GM23338 (cell line): Measurements from ENCODE around the gene SLC24A4. TPM values are rescaled to one million over a fixed set of nuclear protein-coding genes. Genes with fewer than 3 reads are reported as not detected.

ENCODE experiments used
- ATAC-seq: fragments of 200-7000 bp; cut with Tn5 transposase; 3 replicates; pipeline ENCODE4 v1.9.1; 2020
- DNase-seq: peaks from one replicate; pipeline ENCODE4 v3.0.0-alpha.2; 2015; ENCODE audit warnings: low spot score
- H2AFZ ChIP-seq: fragments of 200-600 bp; sonication (generic); 2 replicates; pipeline ENCODE4 v1.8.0; 2016; ENCODE audit warnings: antibody characterized with exemption, mild to moderate bottlenecking, moderate library complexity
- H3F3A ChIP-seq: fragments of 200-600 bp; sonication (generic); replicated peaks from 2 replicates; pipeline ENCODE4 v1.8.0; 2017; ENCODE audit warnings: antibody characterized with exemption, mixed run types, low read depth
- H3K27ac ChIP-seq: fragments of 200-600 bp; sonication (generic); 2 replicates; pipeline ENCODE4 v1.6.1; 2016; ENCODE audit warnings: low read depth
- H3K27me3 ChIP-seq: fragments of 200-600 bp; sonication (generic); 2 replicates; pipeline ENCODE4 v1.8.0; 2016; ENCODE audit warnings: mild to moderate bottlenecking, mixed run types, moderate library complexity; ENCODE audit not compliant: insufficient read depth
- H3K36me3 ChIP-seq: fragments of 200-600 bp; sonication (generic); 2 replicates; pipeline ENCODE4 v1.8.0; 2016; ENCODE audit warnings: mild to moderate bottlenecking; ENCODE audit not compliant: insufficient read depth
- H3K4me1 ChIP-seq: fragments of 200-600 bp; sonication (generic); 2 replicates; pipeline ENCODE4 v1.8.0; 2016; ENCODE audit warnings: mild to moderate bottlenecking, moderate library complexity; ENCODE audit not compliant: insufficient read depth
- H3K4me2 ChIP-seq: fragments of 200-600 bp; sonication (generic); 2 replicates; pipeline ENCODE4 v1.7.1; 2017; ENCODE audit warnings: mixed run types
- H3K4me3 ChIP-seq: fragments of 200-600 bp; sonication (generic); 2 replicates; pipeline ENCODE4 v1.6.1; 2016; ENCODE audit warnings: mixed run types
- H3K79me2 ChIP-seq: fragments of 200-600 bp; sonication (generic); replicated peaks from 2 replicates; pipeline ENCODE4 v1.8.0; 2017; ENCODE audit warnings: mild to moderate bottlenecking; ENCODE audit not compliant: insufficient read depth
- H3K9me2 ChIP-seq: fragments of 200-600 bp; sonication (generic); 2 replicates; pipeline ENCODE4 v1.8.0; 2017; ENCODE audit not compliant: insufficient read depth
- H4K20me1 ChIP-seq: fragments of 200-600 bp; sonication (generic); replicated peaks from 2 replicates; pipeline ENCODE4 v1.8.0; 2017; ENCODE audit warnings: mild to moderate bottlenecking; ENCODE audit not compliant: insufficient read depth
- H3K27ac Mint-ChIP-seq: 2 replicates; pipeline ENCODE4 v1.8.0; 2020; ENCODE audit warnings: inconsistent platforms, mild to moderate bottlenecking, moderate library complexity, mixed read lengths
- H3K27me3 Mint-ChIP-seq: 3 replicates; pipeline ENCODE4 v1.8.0; 2022; ENCODE audit warnings: low read depth, mild to moderate bottlenecking, moderate library complexity, mixed read lengths, inconsistent platforms; ENCODE audit not compliant: insufficient read depth, poor library complexity
- H3K36me3 Mint-ChIP-seq: 3 replicates; pipeline ENCODE4 v1.8.0; 2021; ENCODE audit warnings: low read depth, mild to moderate bottlenecking, inconsistent platforms, moderate library complexity, mixed read lengths
- H3K4me1 Mint-ChIP-seq: 3 replicates; pipeline ENCODE4 v1.8.0; 2020; ENCODE audit warnings: mild to moderate bottlenecking, inconsistent platforms, mixed read lengths
- H3K4me3 Mint-ChIP-seq: 3 replicates; pipeline ENCODE4 v1.8.0; 2021; ENCODE audit warnings: moderate library complexity, mild to moderate bottlenecking, inconsistent platforms, mixed read lengths
- H3K9me3 Mint-ChIP-seq: 3 replicates; pipeline ENCODE4 v1.8.0; 2020; ENCODE audit warnings: moderate library complexity, mild to moderate bottlenecking, inconsistent platforms, mixed read lengths
- CREB1 ChIP-seq: fragments of 250-450 bp; sonication (Bioruptor Pico); IDR thresholded peaks from 2 replicates; pipeline ENCODE4 v1.5.0; 2020; ENCODE audit warnings: low read depth, mild to moderate bottlenecking, moderate library complexity
- ETS1 ChIP-seq: IDR thresholded peaks from 2 replicates; pipeline ENCODE4 v1.6.1; 2016; ENCODE audit warnings: antibody characterized with exemption
- EZH2 ChIP-seq: fragments of 200-600 bp; sonication (generic); IDR thresholded peaks from one replicate; pipeline ENCODE4 v1.8.0; 2017; ENCODE audit warnings: antibody characterized with exemption, mild to moderate bottlenecking, low read depth; ENCODE audit not compliant: unreplicated experiment
- JUNB ChIP-seq: IDR thresholded peaks from one replicate; pipeline ENCODE4 v1.6.1; 2016; ENCODE audit warnings: antibody characterized with exemption; ENCODE audit not compliant: unreplicated experiment
- NANOG ChIP-seq: IDR thresholded peaks from 2 replicates; pipeline ENCODE4 v1.6.1; 2016; ENCODE audit warnings: antibody characterized with exemption, borderline replicate concordance
- ZNF331 ChIP-seq: fragments of 250-450 bp; sonication (Bioruptor Pico); IDR thresholded peaks from 2 replicates; pipeline ENCODE4 v1.5.0; 2020; ENCODE audit warnings: low read depth, mild to moderate bottlenecking, moderate library complexity
- ZNF462 ChIP-seq: fragments of 250-450 bp; sonication (Bioruptor Pico); IDR thresholded peaks from 2 replicates; pipeline ENCODE4 v1.5.0; 2020; ENCODE audit warnings: mild to moderate bottlenecking, moderate library complexity
- polyA plus RNA-seq: library from polyadenylated mRNA; unstranded; fragments of >200 nt; fragmentation: Nextera tagmentation; extraction: Ambion mirVana; gene quantifications from 2 replicates; pipeline ENCODE4 v1.2.1, GENCODE V29; 2016
- total RNA-seq: library from RNA; depleted of rRNA; stranded (reverse); fragments of >200 nt; shearing (Covaris generic); gene quantifications from 2 replicates; pipeline ENCODE4 v1.2.3, GENCODE V29; 2014
- TF ChIP-seq, protein P1 (sequence below): IDR thresholded peaks from one replicate; pipeline ENCODE4 v1.6.1; 2018; ENCODE audit warnings: antibody characterized with exemption; ENCODE audit not compliant: unreplicated experiment
- TF ChIP-seq, protein P2 (sequence below), 2 experiments: fragments of 200-600 bp in 1 of 2; sonication (generic) in 1 of 2; conservative IDR thresholded peaks; 2 replicates each; pipeline versions ENCODE4 v1.5.1 to v1.6.1; 2016 to 2017; ENCODE audit warnings: antibody characterized with exemption in 2 of 2, low read depth in 2 of 2, mild to moderate bottlenecking in 2 of 2, moderate library complexity in 1 of 2

SLC24A4 gene
- total and polyA plus RNA-seq, 2 experiments from 2014 or later, result 0.06 to 0.38 TPM

- no peak overlapping the region for H3K4me2 ChIP-seq
- H3K27ac Mint-ChIP-seq, result no peak overlapping the region
- no peaks in the 10 kb centered on the region for H3K79me2 ChIP-seq
- H3K36me3 ChIP-seq, result no peaks in the 10 kb centered on the region; the same call in 1 of the 2 replicates
- no peaks in the 10 kb centered on the region for H3F3A ChIP-seq
- no peak overlapping the region; the same call in 2 of the 3 replicates for H3K4me3 Mint-ChIP-seq
- no peak overlapping the region for H2AFZ ChIP-seq
- H4K20me1 ChIP-seq, result no peaks in the 10 kb centered on the region
- H3K27me3 Mint-ChIP-seq, result peaks cover 5% of the 10 kb centered on the region
- no peaks in the 10 kb centered on the region for H3K27me3 ChIP-seq
- H3K4me1 Mint-ChIP-seq, result peaks cover 28% of the 10 kb centered on the region
- TF ChIP-seq JUNB, result no peak
- no peak for TF ChIP-seq NANOG
- no peak for TF ChIP-seq ETS1
- TF ChIP-seq CREB1, result no peak
- TF ChIP-seq, protein P1, sequence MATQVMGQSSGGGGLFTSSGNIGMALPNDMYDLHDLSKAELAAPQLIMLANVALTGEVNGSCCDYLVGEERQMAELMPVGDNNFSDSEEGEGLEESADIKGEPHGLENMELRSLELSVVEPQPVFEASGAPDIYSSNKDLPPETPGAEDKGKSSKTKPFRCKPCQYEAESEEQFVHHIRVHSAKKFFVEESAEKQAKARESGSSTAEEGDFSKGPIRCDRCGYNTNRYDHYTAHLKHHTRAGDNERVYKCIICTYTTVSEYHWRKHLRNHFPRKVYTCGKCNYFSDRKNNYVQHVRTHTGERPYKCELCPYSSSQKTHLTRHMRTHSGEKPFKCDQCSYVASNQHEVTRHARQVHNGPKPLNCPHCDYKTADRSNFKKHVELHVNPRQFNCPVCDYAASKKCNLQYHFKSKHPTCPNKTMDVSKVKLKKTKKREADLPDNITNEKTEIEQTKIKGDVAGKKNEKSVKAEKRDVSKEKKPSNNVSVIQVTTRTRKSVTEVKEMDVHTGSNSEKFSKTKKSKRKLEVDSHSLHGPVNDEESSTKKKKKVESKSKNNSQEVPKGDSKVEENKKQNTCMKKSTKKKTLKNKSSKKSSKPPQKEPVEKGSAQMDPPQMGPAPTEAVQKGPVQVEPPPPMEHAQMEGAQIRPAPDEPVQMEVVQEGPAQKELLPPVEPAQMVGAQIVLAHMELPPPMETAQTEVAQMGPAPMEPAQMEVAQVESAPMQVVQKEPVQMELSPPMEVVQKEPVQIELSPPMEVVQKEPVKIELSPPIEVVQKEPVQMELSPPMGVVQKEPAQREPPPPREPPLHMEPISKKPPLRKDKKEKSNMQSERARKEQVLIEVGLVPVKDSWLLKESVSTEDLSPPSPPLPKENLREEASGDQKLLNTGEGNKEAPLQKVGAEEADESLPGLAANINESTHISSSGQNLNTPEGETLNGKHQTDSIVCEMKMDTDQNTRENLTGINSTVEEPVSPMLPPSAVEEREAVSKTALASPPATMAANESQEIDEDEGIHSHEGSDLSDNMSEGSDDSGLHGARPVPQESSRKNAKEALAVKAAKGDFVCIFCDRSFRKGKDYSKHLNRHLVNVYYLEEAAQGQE, result no peak
- no peak for TF ChIP-seq ZNF462 (CRISPR knock-in tag)
- TF ChIP-seq EZH2, result no peak
- no peak for TF ChIP-seq ZNF331
- TF ChIP-seq, protein P2, sequence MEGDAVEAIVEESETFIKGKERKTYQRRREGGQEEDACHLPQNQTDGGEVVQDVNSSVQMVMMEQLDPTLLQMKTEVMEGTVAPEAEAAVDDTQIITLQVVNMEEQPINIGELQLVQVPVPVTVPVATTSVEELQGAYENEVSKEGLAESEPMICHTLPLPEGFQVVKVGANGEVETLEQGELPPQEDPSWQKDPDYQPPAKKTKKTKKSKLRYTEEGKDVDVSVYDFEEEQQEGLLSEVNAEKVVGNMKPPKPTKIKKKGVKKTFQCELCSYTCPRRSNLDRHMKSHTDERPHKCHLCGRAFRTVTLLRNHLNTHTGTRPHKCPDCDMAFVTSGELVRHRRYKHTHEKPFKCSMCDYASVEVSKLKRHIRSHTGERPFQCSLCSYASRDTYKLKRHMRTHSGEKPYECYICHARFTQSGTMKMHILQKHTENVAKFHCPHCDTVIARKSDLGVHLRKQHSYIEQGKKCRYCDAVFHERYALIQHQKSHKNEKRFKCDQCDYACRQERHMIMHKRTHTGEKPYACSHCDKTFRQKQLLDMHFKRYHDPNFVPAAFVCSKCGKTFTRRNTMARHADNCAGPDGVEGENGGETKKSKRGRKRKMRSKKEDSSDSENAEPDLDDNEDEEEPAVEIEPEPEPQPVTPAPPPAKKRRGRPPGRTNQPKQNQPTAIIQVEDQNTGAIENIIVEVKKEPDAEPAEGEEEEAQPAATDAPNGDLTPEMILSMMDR (conservative IDR thresholded peaks at IDR 0.05; ENCODE audit: low read depth in 2 of 2), result no peak
- H3K9me2 ChIP-seq, result no peaks in the 10 kb centered on the region
- ATAC-seq (no peak), DNase-seq (no peak)
- H3K4me1 ChIP-seq, result peaks cover 20% of the 10 kb centered on the region
- no peak overlapping the region for H3K27ac ChIP-seq
- peaks cover 24% of the 10 kb centered on the region; the same call in 2 of the 3 replicates for H3K36me3 Mint-ChIP-seq
- H3K9me3 Mint-ChIP-seq, result peaks cover 28% of the 10 kb centered on the region
- H3K4me3 ChIP-seq, result no peak overlapping the region
Observed at GRCh38 chr14:92404421-92404820, 81.5 kb downstream of the SLC24A4 start.
